Measurements from ENCODE around the gene COMMD1. TPM values are rescaled to one million over a fixed set of nuclear protein-coding genes. Genes with fewer than 3 reads are reported as not detected.

COMMD1 gene
- total and polyA plus RNA-seq, 2 donors (not counting 3 experiments of a cell fraction or from before 2014, with no cell fraction given): 39.5 to 57.1 TPM

DNA sequence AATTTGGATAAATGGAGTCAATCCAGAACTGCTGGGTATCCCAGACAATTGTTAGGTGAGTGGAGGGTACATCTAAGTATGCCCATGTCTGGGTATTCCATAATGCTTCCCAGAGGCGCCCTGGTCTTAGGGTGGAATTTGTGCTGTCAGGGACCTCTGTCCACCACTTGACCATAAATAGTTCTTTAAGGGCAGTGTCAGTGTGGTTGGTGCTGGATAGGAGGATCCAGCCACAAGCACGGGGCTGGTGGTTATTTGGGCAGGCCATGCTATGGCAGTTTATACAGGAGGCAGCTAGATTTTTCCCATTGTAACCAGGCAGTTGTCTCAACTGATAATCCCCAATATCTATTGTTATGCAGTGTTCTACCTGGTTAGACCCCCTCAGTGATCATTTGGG is 186.0 kb downstream of the COMMD1 start:
- Histone ChIP-seq H3K27me3 (ENCODE audit: control insufficient read depth in 2 of 2, insufficient read depth in 2 of 2, low read length in 2 of 2) (no peaks in the 10 kb centered on the region), H3K9me3 (replicated peaks; ENCODE audit: control insufficient read depth, insufficient read depth, low read length) (no peaks in the 10 kb centered on the region), H3K9me1 (replicated peaks; ENCODE audit: control insufficient read depth, extremely low read depth, insufficient read depth, low read length) (no peaks in the 10 kb centered on the region), H3K79me2 (ENCODE audit: control insufficient read depth, insufficient read depth, low read length) (no peaks in the 10 kb centered on the region), H3K27ac (ENCODE audit: insufficient read depth, low read depth, low read length) (no peak overlapping the region), H3K4me1 (ENCODE audit: control insufficient read depth, extremely low read depth, insufficient read depth, low read length) (no peaks in the 10 kb centered on the region), H3K9ac (replicated peaks; ENCODE audit: extremely low read depth, insufficient read depth, low read length) (no peak overlapping the region), H3K4me2 (ENCODE audit: insufficient read depth, low read length) (no peak overlapping the region), H2AFZ (ENCODE audit: low read depth, low read length) (no peak overlapping the region), H4K20me1 (replicated peaks; ENCODE audit: control insufficient read depth, extremely low read depth, insufficient read depth, low read length) (no peaks in the 10 kb centered on the region), H3K36me3 (ENCODE audit: control insufficient read depth in 2 of 2, extremely low read depth in 1 of 2, insufficient read depth in 2 of 2, low read length in 2 of 2) (no peaks in the 10 kb centered on the region), H3K4me3 (replicated peaks in 1 of 3; ENCODE audit: insufficient read depth in 1 of 3, low read depth in 1 of 3, low read length in 3 of 3) (no peak overlapping the region)
- intact Hi-C loops (cut with micrococcal nuclease): no loop called here
- CTCF ChIA-PET: no interaction called here
- BruUV-seq (replicated peaks): no TSS peak
- DNase-seq (ENCODE audit: low read depth, low spot score) (no peak), FAIRE-seq (no peak)
- TF ChIP-seq FOS (IDR thresholded peaks at IDR 0.05; ENCODE audit: borderline replicate concordance, insufficient read depth, low read length): no peak
- TF ChIP-seq GATA2 (IDR thresholded peaks at IDR 0.05; ENCODE audit: insufficient read depth, insufficient read length, low read depth, low read length): no peak
- TF ChIP-seq, protein P1, sequence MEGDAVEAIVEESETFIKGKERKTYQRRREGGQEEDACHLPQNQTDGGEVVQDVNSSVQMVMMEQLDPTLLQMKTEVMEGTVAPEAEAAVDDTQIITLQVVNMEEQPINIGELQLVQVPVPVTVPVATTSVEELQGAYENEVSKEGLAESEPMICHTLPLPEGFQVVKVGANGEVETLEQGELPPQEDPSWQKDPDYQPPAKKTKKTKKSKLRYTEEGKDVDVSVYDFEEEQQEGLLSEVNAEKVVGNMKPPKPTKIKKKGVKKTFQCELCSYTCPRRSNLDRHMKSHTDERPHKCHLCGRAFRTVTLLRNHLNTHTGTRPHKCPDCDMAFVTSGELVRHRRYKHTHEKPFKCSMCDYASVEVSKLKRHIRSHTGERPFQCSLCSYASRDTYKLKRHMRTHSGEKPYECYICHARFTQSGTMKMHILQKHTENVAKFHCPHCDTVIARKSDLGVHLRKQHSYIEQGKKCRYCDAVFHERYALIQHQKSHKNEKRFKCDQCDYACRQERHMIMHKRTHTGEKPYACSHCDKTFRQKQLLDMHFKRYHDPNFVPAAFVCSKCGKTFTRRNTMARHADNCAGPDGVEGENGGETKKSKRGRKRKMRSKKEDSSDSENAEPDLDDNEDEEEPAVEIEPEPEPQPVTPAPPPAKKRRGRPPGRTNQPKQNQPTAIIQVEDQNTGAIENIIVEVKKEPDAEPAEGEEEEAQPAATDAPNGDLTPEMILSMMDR (IDR thresholded peaks at IDR 0.05; ENCODE audit: extremely low read depth in 1 of 2, insufficient read depth in 1 of 2, low read depth in 1 of 2, low read length in 2 of 2): no peak
- no peak for TF ChIP-seq JUN (IDR thresholded peaks at IDR 0.05; ENCODE audit: borderline replicate concordance, insufficient read depth, insufficient read length, low read depth)
- no peak for TF ChIP-seq EZH2 (IDR thresholded peaks at IDR 0.05; ENCODE audit: borderline replicate concordance, low read depth, low read length, severe bottlenecking)
- no peak for TF ChIP-seq MYC (IDR thresholded peaks at IDR 0.05; ENCODE audit: low read depth, low read length)
- TF ChIP-seq, protein P2, sequence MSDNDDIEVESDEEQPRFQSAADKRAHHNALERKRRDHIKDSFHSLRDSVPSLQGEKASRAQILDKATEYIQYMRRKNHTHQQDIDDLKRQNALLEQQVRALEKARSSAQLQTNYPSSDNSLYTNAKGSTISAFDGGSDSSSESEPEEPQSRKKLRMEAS (IDR thresholded peaks at IDR 0.05; ENCODE audit: insufficient read depth, insufficient read length): no peak
- no peak for TF ChIP-seq POLR2AphosphoS5 (IDR thresholded peaks at IDR 0.05; ENCODE audit: insufficient read depth, low read depth, low read length)
- no peak for TF ChIP-seq POLR2A (IDR thresholded peaks at IDR 0.05; ENCODE audit: low read depth, low read length)
- POLR2A ChIA-PET: no interaction called here
- dilution Hi-C loops (cut with MboI; ENCODE audit: extremely low pct_ligation_motif_present, low sequenced_read_pairs): no loop called here
